NCI-H2029 (cell line): ENCODE results near the gene CAPN9.

Experiments
- DNase-seq: peaks from one replicate; lab custom pipeline; 2025; lab: John Stamatoyannopoulos, UW

The CAPN9 gene

GRCh38 chr1:230851291-230851691 is 104.1 kb downstream of the CAPN9 start:
- DNase-seq, result no peak
